HS-27A (cell line): ENCODE data around the gene PIAS4.

Experiments used
- DNase-seq: peaks from one replicate; pipeline ENCODE4 v3.0.0-alpha.2; 2012; ENCODE audit warnings: low read depth, missing footprints

The PIAS4 gene

GRCh38 chr19:3977242-3978143 is 30.0 kb upstream of the PIAS4 start:
- no peak for DNase-seq

DNA sequence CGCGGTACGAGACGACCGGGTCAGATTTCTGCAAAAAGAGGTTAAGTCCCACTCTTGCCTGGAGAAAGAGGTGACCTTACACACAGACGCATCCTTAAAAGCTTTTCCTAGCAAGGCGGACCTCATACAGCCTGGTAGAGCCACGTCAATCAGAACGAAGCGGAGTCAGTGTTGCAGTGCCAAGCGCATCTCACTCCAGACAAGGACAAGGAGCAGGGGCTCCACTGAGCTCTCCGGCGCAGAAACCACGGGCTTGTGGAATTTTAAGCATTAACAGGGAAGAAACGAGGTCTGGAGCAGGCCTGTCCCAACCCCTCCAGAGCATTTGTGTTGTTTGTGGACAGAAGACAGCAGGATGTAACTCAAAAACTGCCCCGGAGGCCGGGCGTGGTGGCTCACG is 29.4 kb upstream of the PIAS4 start:
- DNase-seq = no peak

DNA sequence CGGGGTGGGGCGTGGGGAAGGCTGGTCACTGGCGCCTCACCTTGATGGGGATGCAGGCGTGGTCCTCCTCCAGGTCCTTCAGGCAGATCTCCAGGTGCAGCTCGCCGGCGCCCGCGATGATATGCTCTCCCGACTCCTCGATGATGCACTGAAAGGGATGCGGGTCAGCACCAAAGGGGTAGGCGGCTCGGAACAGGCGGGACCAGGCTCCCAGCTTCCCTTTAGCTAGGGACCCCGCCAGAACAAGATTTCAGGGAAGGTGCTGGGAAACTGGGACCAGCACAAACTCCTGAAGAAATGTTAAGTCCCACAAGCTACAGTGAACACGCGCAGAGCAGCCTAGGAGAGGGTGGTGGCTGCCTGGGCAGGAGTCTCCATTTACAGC is 28.3 kb upstream of the PIAS4 start:
- no peak for DNase-seq

DNA sequence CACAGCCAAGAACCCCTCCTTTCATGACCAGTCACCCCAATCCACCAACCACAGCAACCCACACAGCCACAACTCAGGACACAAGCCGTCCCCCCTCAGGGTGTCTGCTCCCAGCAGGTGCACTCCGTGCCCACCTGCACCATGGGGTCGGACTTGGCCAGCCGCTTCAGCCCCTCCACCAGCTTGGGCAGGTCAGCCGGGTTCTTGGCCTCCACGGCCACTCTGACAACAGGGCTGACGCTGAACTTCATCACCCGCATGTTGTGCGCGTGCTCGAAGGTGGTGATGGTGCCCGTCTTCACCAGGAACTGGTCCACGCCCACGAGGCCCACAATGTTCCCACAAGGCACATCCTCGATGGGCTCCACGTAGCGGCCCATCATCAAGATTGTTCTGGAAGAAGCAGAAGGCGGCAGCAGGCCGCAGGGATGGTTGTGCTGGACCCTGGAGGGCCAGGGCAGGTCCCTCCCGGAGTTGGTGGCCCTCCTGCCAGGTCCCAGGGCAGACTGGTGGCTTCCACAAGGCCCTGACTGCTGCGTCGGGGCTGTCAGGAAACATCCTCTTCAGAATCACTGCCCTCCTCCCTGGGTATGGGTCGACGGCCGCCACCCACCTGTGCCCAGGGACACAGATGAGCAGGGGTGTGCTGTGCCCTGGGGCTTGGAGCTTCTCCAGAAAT is 27.7 kb upstream of the PIAS4 start:
- DNase-seq = no peak

DNA sequence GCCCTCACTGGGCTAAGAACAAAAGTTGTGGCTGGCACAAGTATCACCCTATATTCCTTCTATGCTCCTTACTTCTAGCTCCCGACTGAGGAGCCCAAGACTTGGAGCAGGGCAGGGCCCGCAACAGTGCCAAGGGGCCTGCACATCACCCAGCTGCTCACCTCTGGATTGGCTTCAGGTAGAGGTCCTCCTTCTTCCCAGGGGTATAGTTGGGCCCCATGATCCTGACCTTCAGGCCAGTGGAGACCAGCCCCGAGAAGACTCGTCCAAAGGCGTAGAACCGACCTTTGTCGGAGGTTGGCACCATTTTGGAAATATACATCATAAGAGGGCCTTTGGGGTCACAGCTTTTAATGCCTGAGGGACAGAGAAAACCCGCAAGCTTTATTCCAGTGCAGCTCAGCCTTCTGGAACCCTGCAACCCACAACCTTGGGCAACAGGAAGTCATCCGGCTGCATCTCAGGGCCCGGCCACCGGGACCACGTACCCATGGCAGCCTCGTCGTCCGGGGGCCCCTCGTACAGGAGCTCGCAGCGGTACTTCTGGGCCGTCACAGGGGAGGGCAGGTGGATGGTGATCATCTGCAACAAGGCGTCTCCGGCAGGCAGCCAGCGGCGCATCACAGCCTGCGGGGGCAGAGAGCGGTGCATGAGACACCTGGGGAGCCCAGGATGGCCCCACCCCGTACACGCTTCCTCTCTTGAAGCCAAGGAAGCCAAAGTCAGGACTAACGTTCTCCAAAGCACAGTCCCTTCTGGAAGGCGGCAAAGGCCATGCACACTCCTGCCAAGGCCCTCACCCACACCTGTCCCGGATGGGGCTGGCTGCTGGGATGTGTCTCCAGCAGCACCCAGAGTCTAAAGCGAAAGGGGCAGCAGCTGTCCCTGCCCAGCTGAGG is 26.9 kb upstream of the PIAS4 start:
- no peak for DNase-seq

- no peak for DNase-seq
Observed at GRCh38 chr19:3981373-3981735, 26.2 kb upstream of the PIAS4 start.

- no peak for DNase-seq
Observed at GRCh38 chr19:3981736-3982681, 25.5 kb upstream of the PIAS4 start.

DNA sequence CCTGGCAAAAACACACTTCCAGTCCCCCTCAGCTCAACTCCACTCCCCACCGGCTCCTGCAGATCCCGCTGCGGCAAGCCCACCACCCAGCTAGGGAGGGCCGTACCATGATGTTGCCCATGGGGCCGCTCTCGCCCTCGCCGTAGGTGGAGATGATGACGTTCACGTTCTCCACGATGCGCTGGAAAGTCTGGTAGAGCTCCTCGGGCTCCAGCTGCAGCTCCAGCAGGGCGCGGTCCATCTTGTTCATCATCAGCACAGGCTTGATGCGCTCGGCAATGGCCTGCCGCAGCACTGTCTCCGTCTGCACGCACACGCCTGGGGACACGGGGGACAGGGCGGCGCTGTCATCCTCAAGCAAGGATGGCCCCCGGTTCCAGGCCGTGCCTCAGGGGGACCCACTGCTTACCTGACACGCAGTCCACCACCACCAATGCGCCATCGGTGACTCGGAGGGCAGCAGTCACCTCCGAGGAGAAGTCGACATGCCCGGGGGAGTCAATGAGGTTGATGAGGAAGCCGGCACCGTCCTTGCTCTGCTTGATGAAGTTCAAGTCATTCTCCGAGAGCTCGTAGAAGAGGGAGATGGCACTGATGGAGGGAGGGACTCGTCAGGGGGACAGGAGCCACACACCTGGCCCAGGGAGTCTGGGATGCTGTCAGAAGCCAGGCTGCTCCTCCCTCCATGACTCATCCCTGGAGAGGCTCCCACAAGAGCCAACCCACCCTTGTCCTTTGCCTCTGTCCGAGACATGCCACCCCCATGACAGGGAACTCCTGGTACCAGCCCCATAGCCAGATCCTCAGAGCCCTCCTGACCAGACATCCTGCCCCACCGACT is 24.6 kb upstream of the PIAS4 start:
- DNase-seq = no peak

GRCh38 chr19:3983542-3983914 is 24.0 kb upstream of the PIAS4 start:
- DNase-seq = no peak

- DNase-seq = no peak
Observed at GRCh38 chr19:3983936-3984583, 23.5 kb upstream of the PIAS4 start.

GRCh38 chr19:3984584-3984907 is 23.0 kb upstream of the PIAS4 start:
- no peak for DNase-seq

DNA sequence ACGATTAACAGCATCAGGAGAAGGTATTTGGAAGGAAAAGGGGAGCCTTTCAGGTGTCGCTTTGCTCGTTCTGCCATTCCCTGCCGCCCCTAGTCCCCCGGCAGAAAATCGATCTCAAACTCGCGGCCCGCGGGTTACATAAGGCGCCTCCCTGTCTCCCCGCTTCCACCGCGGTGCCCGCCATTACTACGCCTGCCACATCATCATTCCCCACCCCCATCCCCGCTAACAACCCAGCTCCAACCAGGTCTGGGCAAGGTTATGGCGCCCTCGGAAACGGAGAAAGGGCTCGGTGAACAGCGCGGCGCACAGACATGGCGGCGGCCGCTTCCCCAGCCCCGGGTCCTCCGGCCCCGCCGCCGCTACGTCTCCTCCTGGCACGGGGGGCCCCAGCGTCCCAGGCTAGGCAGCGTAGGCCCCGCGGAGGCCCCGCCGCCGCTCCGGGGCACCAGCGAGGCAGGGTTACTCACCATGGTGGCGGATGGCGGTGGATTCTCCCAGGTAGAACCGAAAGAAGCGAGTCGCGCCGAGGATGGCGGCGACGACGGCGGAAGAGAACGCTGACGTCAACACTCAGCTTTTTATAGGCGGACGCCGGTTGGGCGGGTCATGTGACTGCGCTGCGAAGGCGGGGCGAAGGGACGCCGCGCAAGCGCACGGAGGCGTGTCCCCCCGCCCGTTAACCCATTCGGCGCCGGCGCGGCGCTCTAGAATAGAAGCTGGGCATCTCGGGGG is 22.5 kb upstream of the PIAS4 start, which contains the start of gene EEF2:
EEF2 (minus strand) TSS at position 556 of the 735 bp plus-strand sequence; CDS start at position 473, 83 bp downstream.
- DNase-seq = no peak

- DNase-seq = no peak
Observed at GRCh38 chr19:3985643-3986259, 21.8 kb upstream of the PIAS4 start.

DNA sequence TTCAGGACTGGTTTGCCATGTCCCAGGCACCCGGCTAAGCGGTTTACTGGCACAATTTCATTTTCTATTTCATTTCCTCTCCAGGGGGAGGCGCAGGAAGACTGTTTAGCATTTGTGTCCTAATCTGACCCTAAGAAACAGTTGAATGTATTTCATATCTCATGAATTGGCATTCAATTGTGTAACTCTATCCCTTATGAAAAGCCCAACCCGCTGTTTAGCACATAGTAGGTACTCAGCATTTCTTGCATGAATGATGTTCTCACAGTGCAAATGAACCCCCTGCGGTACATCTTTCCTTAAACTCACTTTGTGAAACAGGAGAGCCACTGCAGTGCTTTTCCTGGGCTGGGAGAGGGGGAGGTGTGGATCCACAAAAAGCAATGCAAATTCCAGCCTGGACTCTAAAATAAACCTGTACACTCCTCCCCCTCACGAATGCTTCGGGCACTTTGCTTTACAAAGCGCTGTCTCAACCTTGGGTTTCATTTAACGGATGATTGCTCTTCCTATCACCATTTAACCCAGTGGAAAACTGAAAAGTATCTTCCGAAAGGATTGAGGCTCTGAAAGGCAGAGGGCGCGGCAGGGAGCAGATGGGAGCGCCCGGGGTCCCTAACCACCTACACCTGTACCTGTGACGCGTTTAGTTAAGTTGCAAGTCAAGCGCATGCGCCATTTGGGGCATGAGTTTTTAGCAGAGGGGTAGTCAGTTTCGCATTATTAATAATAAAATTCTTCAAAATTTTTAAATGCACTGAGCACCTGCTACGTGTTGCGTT is 21.1 kb upstream of the PIAS4 start:
- no peak for DNase-seq

- DNase-seq = no peak
Observed at GRCh38 chr19:3987619-3988371, 19.7 kb upstream of the PIAS4 start.

DNA sequence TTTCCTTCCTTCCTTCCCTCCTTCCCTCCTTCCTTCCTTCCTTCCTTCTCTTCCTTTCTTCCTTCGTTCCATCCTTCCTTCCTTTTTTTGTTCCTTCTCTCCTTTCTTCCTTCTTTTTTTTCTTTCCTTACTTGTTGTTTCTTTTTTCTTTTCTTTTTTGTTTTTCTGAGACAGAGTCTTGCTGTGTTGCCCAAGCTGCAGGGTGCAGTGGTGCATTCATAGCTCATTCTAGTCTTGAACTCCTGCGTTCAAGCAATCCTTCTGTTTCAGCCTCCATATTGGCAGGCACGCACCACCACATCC is 16.8 kb upstream of the PIAS4 start:
- DNase-seq = no peak

GRCh38 chr19:3995607-3996006 is 11.9 kb upstream of the PIAS4 start:
- DNase-seq = no peak
